HCT116 (cell line): ENCODE results near the gene FGGY. TPM values are rescaled to one million over a fixed set of nuclear protein-coding genes. Genes with fewer than 3 reads are reported as not detected.

ENCODE experiments used
- ATAC-seq: fragments of 200-7000 bp; cut with Tn5 transposase; 2 replicates; pipeline ENCODE4 v1.9.1; 2020; ENCODE audit warnings: mild to moderate bottlenecking, moderate library complexity
- BruUV-seq: library from RNA; stranded (reverse); fragments of 400-500 nt; replicated peaks from 2 replicates; lab custom pipeline; 2021; lab: Mats Ljungman, UMichigan
- CTCF ChIA-PET: fragments of 300-600 bp; sonication (Branson Sonifier 250); formaldehyde crosslinking; loops from one replicate; lab custom pipeline; 2021; ENCODE audit warnings: antibody characterized with exemption; lab: Charles Lee
- POLR2A ChIA-PET: fragments of 300-600, 350-600 bp; sonication (Branson Sonifier 250); formaldehyde crosslinking; loops from one replicate; lab custom pipeline; 2021; ENCODE audit warnings: antibody characterized with exemption; lab: Charles Lee
- RAD21 ChIA-PET, 2 experiments: fragments of 300-600 bp; sonication (Branson Sonifier 250); formaldehyde crosslinking; loops; one replicate each; lab custom pipeline; 2023; ENCODE audit warnings: low total read pairs in 2 of 2; ENCODE audit not compliant: uncharacterized antibody in 2 of 2, unreplicated experiment in 2 of 2, low non-redundant PET in 1 of 2; lab: Charles Lee
- DNase-seq: peaks from one replicate; pipeline ENCODE4 v3.0.0-alpha.2; 2010; ENCODE audit warnings: low read depth, low spot score
- H2AFZ ChIP-seq: fragments of 200-600 bp; shearing (Covaris generic), sonication (generic); 2 replicates; pipeline ENCODE4 v1.6.1; 2017; ENCODE audit warnings: low read depth, mixed run types, mixed read lengths, antibody characterized with exemption, low read length; ENCODE audit not compliant: poor library complexity, severe bottlenecking
- H3K27ac ChIP-seq: 2 replicates; pipeline ENCODE4 v1.5.1; 2012; ENCODE audit warnings: low read depth, low read length
- H3K27me3 ChIP-seq: fragments of 200-600 bp; sonication (generic); 2 replicates; pipeline ENCODE4 v1.6.1; 2016; ENCODE audit warnings: mixed run types, low read length, mixed read lengths; ENCODE audit not compliant: insufficient read depth
- H3K36me3 ChIP-seq, 2 experiments: fragments of 200-500 bp in 1 of 2; fragments of 200-600 bp in 1 of 2; sonication (Bioruptor generic) in 1 of 2; sonication (generic) in 1 of 2; 2 replicates each; pipeline versions ENCODE4 v1.5.1 to v1.6.1; 2014 to 2016; ENCODE audit warnings: low read length in 2 of 2, inconsistent platforms in 1 of 2, mixed read lengths in 1 of 2, mixed run types in 1 of 2; ENCODE audit not compliant: insufficient read depth in 2 of 2, control insufficient read depth in 1 of 2
- H3K4me1 ChIP-seq, 2 experiments: fragments of 200-600 bp in 1 of 2; sonication (generic) in 1 of 2; 2 replicates each; pipeline versions ENCODE4 v1.5.1 to v1.6.1; 2012 to 2017; ENCODE audit warnings: low read length in 2 of 2, inconsistent platforms in 1 of 2, mild to moderate bottlenecking in 1 of 2, mixed read lengths in 1 of 2, mixed run types in 1 of 2, moderate library complexity in 1 of 2; ENCODE audit not compliant: insufficient read depth in 2 of 2, control insufficient read depth in 1 of 2
- H3K4me2 ChIP-seq: fragments of 200-600 bp; sonication (generic); 2 replicates; pipeline ENCODE4 v1.6.1; 2017; ENCODE audit warnings: mixed run types, low read length, mixed read lengths
- H3K4me3 ChIP-seq, 2 experiments: fragments of 200-600 bp in 1 of 2; sonication (generic) in 1 of 2; replicated peaks in 1 of 2; 2 replicates each; pipeline ENCODE4 v1.5.1; 2011 to 2016; ENCODE audit warnings: low read length in 2 of 2, control low read depth in 1 of 2, low read depth in 1 of 2, mild to moderate bottlenecking in 1 of 2, mixed read lengths in 1 of 2, mixed run types in 1 of 2
- H3K79me2 ChIP-seq: fragments of 200-600 bp; sonication (generic); 2 replicates; pipeline ENCODE4 v1.6.1; 2017; ENCODE audit warnings: mild to moderate bottlenecking, mixed run types, low read length, moderate library complexity, mixed read lengths; ENCODE audit not compliant: insufficient read depth
- H3K9ac ChIP-seq: fragments of 200-600 bp; sonication (generic); 2 replicates; pipeline ENCODE4 v1.6.1; 2016; ENCODE audit warnings: low read length, mixed read lengths
- H3K9me2 ChIP-seq: fragments of 200-600 bp; sonication (generic), shearing (Covaris generic); 2 replicates; pipeline ENCODE4 v1.6.1; 2017; ENCODE audit warnings: mixed run types, mild to moderate bottlenecking, moderate library complexity; ENCODE audit not compliant: insufficient read depth
- H3K9me3 ChIP-seq, 2 experiments: fragments of 200-500 bp in 1 of 2; fragments of 200-600 bp in 1 of 2; sonication (Bioruptor generic) in 1 of 2; sonication (generic) in 1 of 2; 2 replicates each; pipeline ENCODE4 v1.6.1; 2014 to 2017; ENCODE audit warnings: low read length in 2 of 2, mixed read lengths in 2 of 2, inconsistent platforms in 1 of 2, low read depth in 1 of 2, mild to moderate bottlenecking in 1 of 2, mixed run types in 1 of 2, moderate library complexity in 1 of 2; ENCODE audit not compliant: control insufficient read depth in 1 of 2, insufficient read depth in 1 of 2
- H4K20me1 ChIP-seq: fragments of 200-600 bp; sonication (generic), shearing (Covaris generic); 2 replicates; pipeline ENCODE4 v1.6.1; 2017; ENCODE audit warnings: mixed run types, mild to moderate bottlenecking, moderate library complexity; ENCODE audit not compliant: insufficient read depth
- ATF3 ChIP-seq: IDR thresholded peaks from 2 replicates; pipeline ENCODE4 v1.6.1; 2012
- CBX3 ChIP-seq: IDR thresholded peaks from 2 replicates; pipeline ENCODE4 v1.6.1; 2012; ENCODE audit warnings: low read depth
- CEBPB ChIP-seq: IDR thresholded peaks from 2 replicates; pipeline ENCODE4 v1.6.1; 2012; ENCODE audit warnings: low read depth
- EGR1 ChIP-seq: IDR thresholded peaks from 2 replicates; pipeline ENCODE4 v1.6.1; 2012; ENCODE audit warnings: low read depth
- ELF1 ChIP-seq: IDR thresholded peaks from 2 replicates; pipeline ENCODE4 v1.6.1; 2012; ENCODE audit warnings: low read depth, borderline replicate concordance
- FOSL1 ChIP-seq: IDR thresholded peaks from 2 replicates; pipeline ENCODE4 v1.6.1; 2012; ENCODE audit warnings: low read depth
- JUND ChIP-seq: IDR thresholded peaks from 2 replicates; pipeline ENCODE4 v1.6.1; 2012
- POLR2AphosphoS5 ChIP-seq: IDR thresholded peaks from 2 replicates; pipeline ENCODE4 v1.6.1; 2011; ENCODE audit warnings: mild to moderate bottlenecking, low read depth, low read length, moderate library complexity
- RAD21 ChIP-seq: IDR thresholded peaks from 2 replicates; pipeline ENCODE4 v1.6.1; 2012; ENCODE audit warnings: low read depth, mild to moderate bottlenecking
- SIN3A ChIP-seq: IDR thresholded peaks from 2 replicates; pipeline ENCODE4 v1.6.1; 2012; ENCODE audit warnings: low read depth
- TCF7L2 ChIP-seq: IDR thresholded peaks from 2 replicates; pipeline ENCODE4 v1.7.0; 2011; ENCODE audit warnings: borderline replicate concordance, inconsistent platforms; ENCODE audit not compliant: insufficient read depth, insufficient read length; ENCODE audit errors: extremely low read depth
- YY1 ChIP-seq: IDR thresholded peaks from 2 replicates; pipeline ENCODE4 v1.6.1; 2011; ENCODE audit warnings: low read length, low read depth, moderate library complexity, mild to moderate bottlenecking; ENCODE audit not compliant: insufficient replicate concordance; ENCODE audit errors: extremely low read depth
- intact Hi-C: fragments of 100-400 bp; cut with micrococcal nuclease; formaldehyde crosslinking; loops from 2 replicates; pipeline ENCODE4 v1.10.0; 2022
- total RNA-seq: library from RNA; stranded (reverse); gene quantifications from one replicate; pipeline ENCODE4 v1.2.1, GENCODE V29; 2021; ENCODE audit not compliant: unreplicated experiment
- TF ChIP-seq, protein P1 (sequence below), 3 experiments: fragments of 200-600 bp in 1 of 3; sonication (generic) in 1 of 3; IDR thresholded peaks in 2 of 3; conservative IDR thresholded peaks in 1 of 3; 2 replicates each; pipeline ENCODE4 v1.5.1; 2012 to 2017; ENCODE audit warnings: low read depth in 2 of 3, low read length in 2 of 3, antibody characterized with exemption in 1 of 3, borderline replicate concordance in 1 of 3, control low read depth in 1 of 3, mild to moderate bottlenecking in 1 of 3, mixed read lengths in 1 of 3, mixed run types in 1 of 3, moderate library complexity in 1 of 3; ENCODE audit not compliant: insufficient read depth in 1 of 3
- TF ChIP-seq, protein P2 (sequence below): IDR thresholded peaks from 2 replicates; pipeline ENCODE4 v1.6.1; 2011; ENCODE audit warnings: mild to moderate bottlenecking, low read length, moderate library complexity; ENCODE audit not compliant: insufficient replicate concordance; ENCODE audit errors: extremely low read depth
- TF ChIP-seq, protein P3 (sequence below): IDR thresholded peaks from 2 replicates; pipeline ENCODE4 v1.6.1; 2012

Gene FGGY
- total RNA-seq, 1 experiment from 2014 or later, result 10.6 TPM

DNA sequence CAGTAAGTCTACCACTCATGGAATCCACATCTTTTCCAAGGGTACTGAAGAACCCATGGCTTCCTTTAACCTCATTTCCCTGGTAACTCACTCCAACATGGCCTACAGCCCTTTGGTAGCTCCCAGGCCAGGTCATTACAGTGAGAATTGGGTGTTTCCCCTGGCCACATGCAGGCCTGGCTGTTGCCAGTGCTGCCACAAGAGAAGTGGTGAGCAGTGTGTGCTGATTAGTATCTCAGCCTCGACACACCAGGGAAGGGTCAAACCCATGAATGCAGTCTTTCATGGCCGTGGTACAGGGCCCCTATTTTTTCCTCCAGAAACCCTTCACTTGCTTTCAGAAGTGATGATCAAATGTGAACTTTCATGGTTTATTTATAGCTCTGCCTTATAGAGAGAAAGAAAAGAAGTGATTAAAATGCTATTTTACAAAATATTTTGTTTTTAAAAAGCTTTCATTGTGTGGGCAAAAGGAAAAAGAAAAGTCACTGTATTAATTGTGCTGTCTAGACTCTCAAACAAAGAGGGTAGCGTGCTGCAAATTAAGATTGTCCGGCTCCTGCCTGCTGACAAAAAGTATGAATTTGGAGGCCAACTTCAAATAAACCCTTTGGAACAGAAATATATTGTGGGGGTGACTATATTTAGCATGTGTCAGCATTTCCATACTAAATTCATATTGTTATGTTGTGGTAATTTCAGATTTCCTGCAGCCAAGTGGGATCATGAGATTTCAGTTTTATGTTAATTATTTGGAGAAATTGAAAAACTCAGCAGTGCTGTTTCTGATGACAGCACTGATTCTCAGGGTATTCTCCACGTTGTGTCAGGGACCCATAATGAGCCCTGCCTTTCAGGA is 455.9 kb downstream of the FGGY start:
- no peak overlapping the region for H3K4me2 ChIP-seq
- CTCF ChIA-PET, result no interaction called here
- H3K36me3 ChIP-seq, result no peaks in the 10 kb centered on the region
- POLR2A ChIA-PET, result no interaction called here
- ATAC-seq (no peak), DNase-seq (no peak)
- H3K79me2 ChIP-seq, result no peaks in the 10 kb centered on the region
- H3K27ac ChIP-seq, result no peak overlapping the region
- H3K9me3 ChIP-seq, result no peaks in the 10 kb centered on the region
- no peaks in the 10 kb centered on the region for H3K27me3 ChIP-seq
- intact Hi-C loops, result no loop called here
- no TSS peak for BruUV-seq
- no peaks in the 10 kb centered on the region for H3K9me2 ChIP-seq
- RAD21 ChIA-PET, result no interaction called here
- H4K20me1 ChIP-seq, result no peaks in the 10 kb centered on the region
- no peak for TF ChIP-seq RAD21
- TF ChIP-seq, protein P1, sequence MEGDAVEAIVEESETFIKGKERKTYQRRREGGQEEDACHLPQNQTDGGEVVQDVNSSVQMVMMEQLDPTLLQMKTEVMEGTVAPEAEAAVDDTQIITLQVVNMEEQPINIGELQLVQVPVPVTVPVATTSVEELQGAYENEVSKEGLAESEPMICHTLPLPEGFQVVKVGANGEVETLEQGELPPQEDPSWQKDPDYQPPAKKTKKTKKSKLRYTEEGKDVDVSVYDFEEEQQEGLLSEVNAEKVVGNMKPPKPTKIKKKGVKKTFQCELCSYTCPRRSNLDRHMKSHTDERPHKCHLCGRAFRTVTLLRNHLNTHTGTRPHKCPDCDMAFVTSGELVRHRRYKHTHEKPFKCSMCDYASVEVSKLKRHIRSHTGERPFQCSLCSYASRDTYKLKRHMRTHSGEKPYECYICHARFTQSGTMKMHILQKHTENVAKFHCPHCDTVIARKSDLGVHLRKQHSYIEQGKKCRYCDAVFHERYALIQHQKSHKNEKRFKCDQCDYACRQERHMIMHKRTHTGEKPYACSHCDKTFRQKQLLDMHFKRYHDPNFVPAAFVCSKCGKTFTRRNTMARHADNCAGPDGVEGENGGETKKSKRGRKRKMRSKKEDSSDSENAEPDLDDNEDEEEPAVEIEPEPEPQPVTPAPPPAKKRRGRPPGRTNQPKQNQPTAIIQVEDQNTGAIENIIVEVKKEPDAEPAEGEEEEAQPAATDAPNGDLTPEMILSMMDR (IDR thresholded peaks at IDR 0.05 in 2 of 3, conservative IDR thresholded peaks at IDR 0.05 in 1 of 3; ENCODE audit: borderline replicate concordance in 1 of 3, insufficient read depth in 1 of 3, low read depth in 2 of 3, low read length in 2 of 3), result no peak
- TF ChIP-seq, protein P2, sequence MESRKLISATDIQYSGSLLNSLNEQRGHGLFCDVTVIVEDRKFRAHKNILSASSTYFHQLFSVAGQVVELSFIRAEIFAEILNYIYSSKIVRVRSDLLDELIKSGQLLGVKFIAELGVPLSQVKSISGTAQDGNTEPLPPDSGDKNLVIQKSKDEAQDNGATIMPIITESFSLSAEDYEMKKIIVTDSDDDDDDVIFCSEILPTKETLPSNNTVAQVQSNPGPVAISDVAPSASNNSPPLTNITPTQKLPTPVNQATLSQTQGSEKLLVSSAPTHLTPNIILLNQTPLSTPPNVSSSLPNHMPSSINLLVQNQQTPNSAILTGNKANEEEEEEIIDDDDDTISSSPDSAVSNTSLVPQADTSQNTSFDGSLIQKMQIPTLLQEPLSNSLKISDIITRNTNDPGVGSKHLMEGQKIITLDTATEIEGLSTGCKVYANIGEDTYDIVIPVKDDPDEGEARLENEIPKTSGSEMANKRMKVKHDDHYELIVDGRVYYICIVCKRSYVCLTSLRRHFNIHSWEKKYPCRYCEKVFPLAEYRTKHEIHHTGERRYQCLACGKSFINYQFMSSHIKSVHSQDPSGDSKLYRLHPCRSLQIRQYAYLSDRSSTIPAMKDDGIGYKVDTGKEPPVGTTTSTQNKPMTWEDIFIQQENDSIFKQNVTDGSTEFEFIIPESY, result no peak
- no peak for TF ChIP-seq TCF7L2
- no peak for TF ChIP-seq SIN3A
- no peak for TF ChIP-seq JUND
- no peak for TF ChIP-seq ATF3
- no peak for TF ChIP-seq POLR2AphosphoS5
- TF ChIP-seq, protein P3, sequence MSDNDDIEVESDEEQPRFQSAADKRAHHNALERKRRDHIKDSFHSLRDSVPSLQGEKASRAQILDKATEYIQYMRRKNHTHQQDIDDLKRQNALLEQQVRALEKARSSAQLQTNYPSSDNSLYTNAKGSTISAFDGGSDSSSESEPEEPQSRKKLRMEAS, result no peak
- no peak for TF ChIP-seq CEBPB
- no peak for TF ChIP-seq CBX3
- TF ChIP-seq EGR1, result no peak
- no peak for TF ChIP-seq ELF1
- no peak for TF ChIP-seq YY1
- TF ChIP-seq FOSL1, result no peak
- H2AFZ ChIP-seq, result no peak overlapping the region
- H3K9ac ChIP-seq, result no peak overlapping the region
- H3K4me3 ChIP-seq, result no peak overlapping the region
- peaks cover 4 to 15% of the 10 kb centered on the region in 2 experiments; a peak in 3 of 4 replicates for H3K4me1 ChIP-seq
